Neural cell (in vitro differentiated cells): Measurements from ENCODE around the gene OR52N5. TPM values are rescaled to one million over a fixed set of nuclear protein-coding genes. Genes with fewer than 3 reads are reported as not detected.

Source experiments
- H2AFZ ChIP-seq: fragments of 200-600, 300-800 bp; sonication (generic), shearing (Covaris generic); 2 replicates; pipeline ENCODE4 v1.6.0; 2014; ENCODE audit warnings: low read depth, mild to moderate bottlenecking, antibody characterized with exemption, low read length, moderate library complexity
- H3F3A ChIP-seq: fragments of 200-600 bp; shearing (Covaris generic); 2 replicates; pipeline ENCODE4 v1.6.1; 2016; ENCODE audit warnings: mild to moderate bottlenecking, moderate library complexity, mixed read lengths, antibody characterized with exemption, low read length; ENCODE audit not compliant: insufficient read depth, poor library complexity, severe bottlenecking
- H3K27ac ChIP-seq: fragments of 200-600, 300-800 bp; sonication (generic), shearing (Covaris generic); 2 replicates; pipeline ENCODE4 v1.5.1; 2014; ENCODE audit warnings: mild to moderate bottlenecking, low read length, moderate library complexity
- H3K27me3 ChIP-seq: fragments of 300-800, 200-600 bp; sonication (generic), shearing (Covaris generic); 2 replicates; pipeline ENCODE4 v1.6.0; 2014; ENCODE audit warnings: mild to moderate bottlenecking, low read depth, low read length, moderate library complexity; ENCODE audit not compliant: insufficient read depth
- H3K36me3 ChIP-seq: fragments of 300-800, 200-600 bp; sonication (generic), shearing (Covaris generic); 2 replicates; pipeline ENCODE4 v1.5.1; 2014; ENCODE audit warnings: mild to moderate bottlenecking, antibody characterized with exemption, low read length, moderate library complexity; ENCODE audit not compliant: insufficient read depth
- H3K4me2 ChIP-seq: fragments of 300-800, 200-600 bp; sonication (generic), shearing (Covaris generic); 2 replicates; pipeline ENCODE4 v1.6.0; 2014; ENCODE audit warnings: mild to moderate bottlenecking, low read length
- H3K4me3 ChIP-seq: fragments of 300-800, 200-600 bp; sonication (generic), shearing (Covaris generic); 2 replicates; pipeline ENCODE4 v1.5.1; 2014; ENCODE audit warnings: mild to moderate bottlenecking, low read length, moderate library complexity
- H3K79me2 ChIP-seq: fragments of 200-600 bp; shearing (Covaris generic); replicated peaks from 2 replicates; pipeline ENCODE4 v1.6.0; 2014; ENCODE audit warnings: mild to moderate bottlenecking, low read length, moderate library complexity; ENCODE audit not compliant: insufficient read depth
- H3K9ac ChIP-seq: fragments of 300-800, 200-600 bp; sonication (generic), shearing (Covaris generic); 2 replicates; pipeline ENCODE4 v1.6.1; 2016; ENCODE audit warnings: mild to moderate bottlenecking, low read length, mixed read lengths
- H3K9me2 ChIP-seq: fragments of 200-600 bp; shearing (Covaris generic); 2 replicates; pipeline ENCODE4 v1.6.1; 2016; ENCODE audit warnings: mild to moderate bottlenecking, low read length, mixed read lengths; ENCODE audit not compliant: insufficient read depth
- H3K9me3 ChIP-seq: fragments of 200-600, 300-800 bp; sonication (generic), shearing (Covaris generic); 2 replicates; pipeline ENCODE4 v1.6.1; 2016; ENCODE audit warnings: mild to moderate bottlenecking, mixed run types, low read length, moderate library complexity, mixed read lengths
- H4K20me1 ChIP-seq: fragments of 200-600 bp; shearing (Covaris generic); 2 replicates; pipeline ENCODE4 v1.6.1; 2016; ENCODE audit warnings: mild to moderate bottlenecking, mixed run types; ENCODE audit not compliant: insufficient read depth
- EP300 ChIP-seq: fragments of 450-650 bp; conservative IDR thresholded peaks from 2 replicates; pipeline ENCODE4 v1.6.1; 2014; ENCODE audit warnings: antibody characterized with exemption, mild to moderate bottlenecking, moderate library complexity; ENCODE audit not compliant: poor library complexity, severe bottlenecking
- EZH2 ChIP-seq: fragments of 200-600, 300-800 bp; shearing (Covaris generic), sonication (generic); IDR thresholded peaks from 2 replicates; pipeline ENCODE4 v1.6.1; 2014; ENCODE audit warnings: antibody characterized with exemption, low read length, borderline replicate concordance, mild to moderate bottlenecking; ENCODE audit not compliant: insufficient read depth, poor library complexity, severe bottlenecking
- MXI1 ChIP-seq: fragments of 450-650 bp; conservative IDR thresholded peaks from 2 replicates; pipeline ENCODE4 v1.6.1; 2014; ENCODE audit warnings: antibody characterized with exemption, mild to moderate bottlenecking; ENCODE audit not compliant: poor library complexity, severe bottlenecking
- POLR2AphosphoS5 ChIP-seq: IDR thresholded peaks from 2 replicates; pipeline ENCODE4 v1.6.1; 2012
- RAD21 ChIP-seq: fragments of 450-650 bp; conservative IDR thresholded peaks from 2 replicates; pipeline ENCODE4 v1.6.1; 2014; ENCODE audit warnings: antibody characterized with exemption, mild to moderate bottlenecking, moderate library complexity
- SMC3 ChIP-seq: fragments of 450-650 bp; conservative IDR thresholded peaks from 2 replicates; pipeline ENCODE4 v1.6.1; 2014; ENCODE audit warnings: antibody characterized with exemption, mild to moderate bottlenecking, moderate library complexity; ENCODE audit not compliant: poor library complexity
- TAF1 ChIP-seq: IDR thresholded peaks from 2 replicates; pipeline ENCODE4 v1.6.1; 2012; ENCODE audit warnings: low read depth
- polyA plus RNA-seq: library from polyadenylated mRNA; depleted of rRNA; stranded (reverse); fragments of >200 nt; gene quantifications from 2 replicates; pipeline ENCODE4 v1.2.3, GENCODE V29; 2014
- TF ChIP-seq, protein P1 (sequence below): IDR thresholded peaks from 2 replicates; pipeline ENCODE4 v1.6.1; 2012; ENCODE audit warnings: borderline replicate concordance
- TF ChIP-seq, protein P2 (sequence below): fragments of 450-650 bp; IDR thresholded peaks from 2 replicates; pipeline ENCODE4 v1.5.1; 2014; ENCODE audit warnings: antibody characterized with exemption, mild to moderate bottlenecking, moderate library complexity; ENCODE audit not compliant: poor library complexity, severe bottlenecking

OR52N5 gene
- polyA plus RNA-seq, 1 donor from 2014 or later = not detected

DNA sequence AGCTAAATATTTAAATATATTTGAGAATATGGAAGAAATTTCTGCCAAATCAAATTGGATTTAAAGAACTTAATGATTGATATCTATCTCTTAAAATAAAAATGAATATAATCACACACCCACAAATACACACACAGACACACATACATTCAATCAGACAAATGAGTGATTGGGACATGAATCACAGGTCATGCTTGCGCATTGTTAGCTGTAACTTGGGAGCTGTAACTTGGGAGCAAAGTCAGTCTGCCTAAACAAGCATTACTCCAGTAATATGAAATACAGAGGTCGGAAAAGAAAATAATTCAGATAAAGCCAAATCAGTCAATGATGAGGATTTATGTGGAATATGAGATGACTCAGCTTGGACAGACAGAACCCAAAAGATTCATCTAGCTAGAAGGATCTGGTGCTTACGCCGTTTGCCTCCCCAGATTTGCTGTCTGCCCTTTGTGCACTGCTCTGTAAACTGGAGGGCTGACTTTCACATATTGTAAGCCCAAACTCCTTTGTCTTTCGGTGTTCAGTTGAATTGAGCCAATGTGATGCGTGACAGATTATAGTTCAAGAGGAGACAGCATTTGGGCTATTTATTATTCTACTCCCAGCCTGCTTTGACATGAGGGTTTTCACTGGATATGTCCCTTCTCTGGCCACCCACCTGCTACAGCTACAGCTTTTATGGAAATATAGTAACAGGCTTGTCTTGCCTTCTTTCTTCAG lies 45.3 kb downstream of the OR52N5 start:
- Histone ChIP-seq H3K9me2 (no peaks in the 10 kb centered on the region), H3K9ac (no peak overlapping the region), H4K20me1 (no peaks in the 10 kb centered on the region), H3K36me3 (no peaks in the 10 kb centered on the region), H3F3A (no peaks in the 10 kb centered on the region), H2AFZ (no peak overlapping the region), H3K27ac (no peak overlapping the region), H3K79me2 (no peaks in the 10 kb centered on the region), H3K4me3 (no peak overlapping the region), H3K27me3 (no peaks in the 10 kb centered on the region), H3K4me2 (no peak overlapping the region), H3K9me3 (no peaks in the 10 kb centered on the region)
- TF ChIP-seq MXI1 (no peak), POLR2AphosphoS5 (no peak), EP300 (no peak), EZH2 (no peak), RAD21 (no peak), TAF1 (no peak)
- TF ChIP-seq, protein P1, sequence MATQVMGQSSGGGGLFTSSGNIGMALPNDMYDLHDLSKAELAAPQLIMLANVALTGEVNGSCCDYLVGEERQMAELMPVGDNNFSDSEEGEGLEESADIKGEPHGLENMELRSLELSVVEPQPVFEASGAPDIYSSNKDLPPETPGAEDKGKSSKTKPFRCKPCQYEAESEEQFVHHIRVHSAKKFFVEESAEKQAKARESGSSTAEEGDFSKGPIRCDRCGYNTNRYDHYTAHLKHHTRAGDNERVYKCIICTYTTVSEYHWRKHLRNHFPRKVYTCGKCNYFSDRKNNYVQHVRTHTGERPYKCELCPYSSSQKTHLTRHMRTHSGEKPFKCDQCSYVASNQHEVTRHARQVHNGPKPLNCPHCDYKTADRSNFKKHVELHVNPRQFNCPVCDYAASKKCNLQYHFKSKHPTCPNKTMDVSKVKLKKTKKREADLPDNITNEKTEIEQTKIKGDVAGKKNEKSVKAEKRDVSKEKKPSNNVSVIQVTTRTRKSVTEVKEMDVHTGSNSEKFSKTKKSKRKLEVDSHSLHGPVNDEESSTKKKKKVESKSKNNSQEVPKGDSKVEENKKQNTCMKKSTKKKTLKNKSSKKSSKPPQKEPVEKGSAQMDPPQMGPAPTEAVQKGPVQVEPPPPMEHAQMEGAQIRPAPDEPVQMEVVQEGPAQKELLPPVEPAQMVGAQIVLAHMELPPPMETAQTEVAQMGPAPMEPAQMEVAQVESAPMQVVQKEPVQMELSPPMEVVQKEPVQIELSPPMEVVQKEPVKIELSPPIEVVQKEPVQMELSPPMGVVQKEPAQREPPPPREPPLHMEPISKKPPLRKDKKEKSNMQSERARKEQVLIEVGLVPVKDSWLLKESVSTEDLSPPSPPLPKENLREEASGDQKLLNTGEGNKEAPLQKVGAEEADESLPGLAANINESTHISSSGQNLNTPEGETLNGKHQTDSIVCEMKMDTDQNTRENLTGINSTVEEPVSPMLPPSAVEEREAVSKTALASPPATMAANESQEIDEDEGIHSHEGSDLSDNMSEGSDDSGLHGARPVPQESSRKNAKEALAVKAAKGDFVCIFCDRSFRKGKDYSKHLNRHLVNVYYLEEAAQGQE = no peak
- TF ChIP-seq, protein P2, sequence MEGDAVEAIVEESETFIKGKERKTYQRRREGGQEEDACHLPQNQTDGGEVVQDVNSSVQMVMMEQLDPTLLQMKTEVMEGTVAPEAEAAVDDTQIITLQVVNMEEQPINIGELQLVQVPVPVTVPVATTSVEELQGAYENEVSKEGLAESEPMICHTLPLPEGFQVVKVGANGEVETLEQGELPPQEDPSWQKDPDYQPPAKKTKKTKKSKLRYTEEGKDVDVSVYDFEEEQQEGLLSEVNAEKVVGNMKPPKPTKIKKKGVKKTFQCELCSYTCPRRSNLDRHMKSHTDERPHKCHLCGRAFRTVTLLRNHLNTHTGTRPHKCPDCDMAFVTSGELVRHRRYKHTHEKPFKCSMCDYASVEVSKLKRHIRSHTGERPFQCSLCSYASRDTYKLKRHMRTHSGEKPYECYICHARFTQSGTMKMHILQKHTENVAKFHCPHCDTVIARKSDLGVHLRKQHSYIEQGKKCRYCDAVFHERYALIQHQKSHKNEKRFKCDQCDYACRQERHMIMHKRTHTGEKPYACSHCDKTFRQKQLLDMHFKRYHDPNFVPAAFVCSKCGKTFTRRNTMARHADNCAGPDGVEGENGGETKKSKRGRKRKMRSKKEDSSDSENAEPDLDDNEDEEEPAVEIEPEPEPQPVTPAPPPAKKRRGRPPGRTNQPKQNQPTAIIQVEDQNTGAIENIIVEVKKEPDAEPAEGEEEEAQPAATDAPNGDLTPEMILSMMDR = no peak

DNA sequence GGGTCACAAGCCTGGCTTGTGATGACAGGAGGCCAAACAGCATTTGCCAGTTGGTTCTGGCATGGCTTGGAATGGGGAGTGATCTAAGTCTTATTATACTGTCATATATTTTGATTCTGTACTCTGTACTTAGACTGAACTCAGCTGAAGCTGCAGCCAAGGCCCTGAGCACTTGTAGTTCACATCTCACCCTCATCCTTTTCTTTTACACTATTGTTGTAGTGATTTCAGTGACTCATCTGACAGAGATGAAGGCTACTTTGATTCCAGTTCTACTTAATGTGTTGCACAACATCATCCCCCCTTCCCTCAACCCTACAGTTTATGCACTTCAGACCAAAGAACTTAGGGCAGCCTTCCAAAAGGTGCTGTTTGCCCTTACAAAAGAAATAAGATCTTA lies 46.1 kb downstream of the OR52N5 start:
- TF ChIP-seq SMC3 = no peak
- no peak for TF ChIP-seq MXI1
- H3K27ac ChIP-seq = no peak overlapping the region
- H3K9me3 ChIP-seq = no peaks in the 10 kb centered on the region

More for the DNA sequence above, 46.1 kb downstream of the OR52N5 start:
- no peaks in the 10 kb centered on the region for H3K9me2 ChIP-seq
- H4K20me1 ChIP-seq = no peaks in the 10 kb centered on the region
- no peak overlapping the region for H2AFZ ChIP-seq
- no peak overlapping the region for H3K4me3 ChIP-seq
- no peak overlapping the region for H3K9ac ChIP-seq
- H3F3A ChIP-seq = no peaks in the 10 kb centered on the region
- no peaks in the 10 kb centered on the region for H3K27me3 ChIP-seq
- H3K79me2 ChIP-seq = no peaks in the 10 kb centered on the region
- no peak overlapping the region for H3K4me2 ChIP-seq
- no peaks in the 10 kb centered on the region for H3K36me3 ChIP-seq
